ENCODE data around the gene UNC5B.

- no peak for TF ChIP-seq EZH2 (IDR thresholded peaks at IDR 0.05; ENCODE audit: insufficient read depth, poor library complexity, severe bottlenecking)
- TF ChIP-seq EZH2phosphoT487 (IDR thresholded peaks at IDR 0.05; ENCODE audit: insufficient read depth, low read depth) = no peak
Observed at GRCh38 chr10:71334221-71334791, 121.9 kb downstream of the UNC5B start.
